Mammary epithelial cell (primary cell): Measurements from ENCODE around the gene FAM228B.

Experiments used
- EZH2 ChIP-seq: IDR thresholded peaks from 2 replicates; pipeline ENCODE4 v1.6.1; 2012; ENCODE audit warnings: low read length, inconsistent platforms, borderline replicate concordance
- TF ChIP-seq, protein P1 (sequence below), 2 donors: IDR thresholded peaks in 1 of 2; conservative IDR thresholded peaks in 1 of 2; 2 replicates each; pipeline ENCODE4 v1.5.1; 2011 to 2012; ENCODE audit warnings: inconsistent platforms in 2 of 2, low read length in 2 of 2, mild to moderate bottlenecking in 2 of 2, control low read depth in 1 of 2, low read depth in 1 of 2; ENCODE audit not compliant: insufficient read depth in 1 of 2; ENCODE audit errors: extremely low read depth in 1 of 2

DNA sequence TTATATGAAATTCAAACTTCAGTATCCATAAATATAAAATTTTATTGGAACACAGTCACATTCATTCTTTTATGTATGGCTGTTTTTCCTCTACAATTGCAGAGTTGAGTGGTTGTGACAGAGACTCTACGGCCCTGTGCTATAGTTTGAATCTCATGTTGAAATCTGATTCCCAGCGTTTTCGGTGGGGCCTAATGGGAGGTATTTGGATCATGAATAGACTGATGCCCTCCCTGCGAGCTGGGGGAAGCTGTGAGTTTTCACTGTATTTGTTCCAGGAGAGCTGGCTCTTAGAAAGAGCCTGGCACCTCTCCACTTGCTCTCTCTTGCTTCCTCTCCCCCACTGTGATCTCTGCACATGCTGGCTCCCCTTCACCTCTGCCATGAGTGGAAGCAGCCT lies 1.8 kb upstream of the FAM228B start:
- TF ChIP-seq, protein P1, sequence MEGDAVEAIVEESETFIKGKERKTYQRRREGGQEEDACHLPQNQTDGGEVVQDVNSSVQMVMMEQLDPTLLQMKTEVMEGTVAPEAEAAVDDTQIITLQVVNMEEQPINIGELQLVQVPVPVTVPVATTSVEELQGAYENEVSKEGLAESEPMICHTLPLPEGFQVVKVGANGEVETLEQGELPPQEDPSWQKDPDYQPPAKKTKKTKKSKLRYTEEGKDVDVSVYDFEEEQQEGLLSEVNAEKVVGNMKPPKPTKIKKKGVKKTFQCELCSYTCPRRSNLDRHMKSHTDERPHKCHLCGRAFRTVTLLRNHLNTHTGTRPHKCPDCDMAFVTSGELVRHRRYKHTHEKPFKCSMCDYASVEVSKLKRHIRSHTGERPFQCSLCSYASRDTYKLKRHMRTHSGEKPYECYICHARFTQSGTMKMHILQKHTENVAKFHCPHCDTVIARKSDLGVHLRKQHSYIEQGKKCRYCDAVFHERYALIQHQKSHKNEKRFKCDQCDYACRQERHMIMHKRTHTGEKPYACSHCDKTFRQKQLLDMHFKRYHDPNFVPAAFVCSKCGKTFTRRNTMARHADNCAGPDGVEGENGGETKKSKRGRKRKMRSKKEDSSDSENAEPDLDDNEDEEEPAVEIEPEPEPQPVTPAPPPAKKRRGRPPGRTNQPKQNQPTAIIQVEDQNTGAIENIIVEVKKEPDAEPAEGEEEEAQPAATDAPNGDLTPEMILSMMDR (conservative IDR thresholded peaks at IDR 0.05 in 1 of 2, IDR thresholded peaks at IDR 0.05 in 1 of 2; ENCODE audit: extremely low read depth in 1 of 2, insufficient read depth in 1 of 2, low read depth in 1 of 2, low read length in 2 of 2): no peak
- no peak for TF ChIP-seq EZH2
